OCI-LY7 (cell line): ENCODE data around the gene TMEM80.

ENCODE experiments used
- CTCF ChIP-seq: fragments of 200-600 bp; sonication (generic); conservative IDR thresholded peaks from 2 replicates; pipeline ENCODE4 v1.5.1; 2014; ENCODE audit warnings: mild to moderate bottlenecking, antibody characterized with exemption, low read length, moderate library complexity, mixed read lengths
- EZH2phosphoT487 ChIP-seq: fragments of 200-600 bp; sonication (generic); IDR thresholded peaks from 2 replicates; pipeline ENCODE4 v1.6.1; 2018; ENCODE audit warnings: low read depth, borderline replicate concordance, mild to moderate bottlenecking, mixed run types, antibody characterized with exemption, low read length, moderate library complexity, mixed read lengths

- TF ChIP-seq CTCF: no peak
- no peak for TF ChIP-seq EZH2phosphoT487
Measured at GRCh38 chr11:688681-689080, 6.9 kb upstream of the TMEM80 start.
